Natural killer cell treated with Interleukin-12 subunit alpha and Interleukin-12 subunit beta and Interleukin-15 and Interleukin-18, amount 100 ng/mL, for 72 hours (primary cell): Measurements from ENCODE around the gene ATP9B. TPM values are rescaled to one million over a fixed set of nuclear protein-coding genes. Genes with fewer than 3 reads are reported as not detected.
"Not testable (repeated sequence)": the region's sequence is repeated elsewhere in the genome, so short reads cannot be mapped to it uniquely, and the experiment has no call there.

Experiments used
- ATAC-seq, 2 donors: fragments of 150-1000 bp; cut with Tn5 transposase in 1 of 2; sonication (Bioruptor Pico), chemical (Tn5 transposase) in 1 of 2; 2 replicates each; pipeline ENCODE4 v1.10.0; 2021
- DNase-seq: peaks from one replicate; pipeline ENCODE4 v3.0.0; 2022; ENCODE audit warnings: low spot score
- H3K27ac Mint-ChIP-seq, 2 donors: 1 replicate in 1 of 2; 2 replicates in 1 of 2; pipeline ENCODE4 v1.8.0; 2022; ENCODE audit warnings: mixed read lengths in 2 of 2, mild to moderate bottlenecking in 1 of 2, moderate library complexity in 1 of 2
- H3K27me3 Mint-ChIP-seq, 2 donors: 1 replicate in 1 of 2; 2 replicates in 1 of 2; pipeline ENCODE4 v1.8.0; 2022; ENCODE audit warnings: mixed read lengths in 2 of 2
- H3K36me3 Mint-ChIP-seq: one replicate; pipeline ENCODE4 v1.8.0; 2022; ENCODE audit warnings: mixed read lengths
- H3K4me1 Mint-ChIP-seq, 2 donors: 1 replicate in 1 of 2; 2 replicates in 1 of 2; pipeline ENCODE4 v1.8.0; 2022; ENCODE audit warnings: low read depth in 2 of 2, mixed read lengths in 2 of 2, mild to moderate bottlenecking in 1 of 2
- H3K4me3 Mint-ChIP-seq: one replicate; pipeline ENCODE4 v1.8.0; 2022; ENCODE audit warnings: mixed read lengths
- H3K9me3 Mint-ChIP-seq: 2 replicates; pipeline ENCODE4 v1.8.0; 2022; ENCODE audit warnings: mixed read lengths
- total RNA-seq, 2 donors: library from RNA; stranded (reverse); gene quantifications; one replicate each; pipeline ENCODE4 v1.2.3, GENCODE V29; 2022

The ATP9B gene
- total RNA-seq, 2 donors from 2014 or later, result 36.8 to 59.6 TPM

GRCh38 chr18:79283929-79284328 is 214.7 kb downstream of the ATP9B start:
- no peak for ATAC-seq
- Mint-ChIP-seq H3K9me3 (no peaks in the 10 kb centered on the region), H3K27me3 (no peaks in the 10 kb centered on the region), H3K36me3 (no peaks in the 10 kb centered on the region), H3K4me3 (no peak overlapping the region), H3K4me1 (peaks cover 0 to 2% of the 10 kb centered on the region in 2 donors), H3K27ac (no peak overlapping the region)
- DNase-seq, result no peak

DNA sequence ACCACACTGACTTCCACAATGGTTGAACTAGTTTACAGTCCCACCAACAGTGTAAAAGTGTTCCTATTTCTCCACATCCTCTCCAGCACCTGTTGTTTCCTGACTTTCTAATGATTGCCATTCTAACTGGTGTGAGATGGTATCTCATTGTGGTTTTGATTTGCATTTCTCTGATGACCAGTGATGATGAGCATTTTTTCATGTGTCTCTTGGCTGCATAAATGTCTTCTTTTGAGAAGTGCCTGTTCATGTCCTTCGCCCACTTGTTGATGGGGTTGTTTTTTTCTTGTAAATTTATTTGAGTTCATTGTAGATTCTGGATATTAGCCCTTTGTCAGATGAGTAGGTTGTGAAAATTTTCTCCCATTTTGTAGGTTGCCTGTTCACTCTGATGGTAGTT is 216.0 kb downstream of the ATP9B start:
- H3K36me3 Mint-ChIP-seq, DNase-seq, ATAC-seq, H3K27ac Mint-ChIP-seq, H3K9me3 Mint-ChIP-seq, H3K4me3 Mint-ChIP-seq, H3K4me1 Mint-ChIP-seq, H3K27me3 Mint-ChIP-seq: not testable (repeated sequence)

DNA sequence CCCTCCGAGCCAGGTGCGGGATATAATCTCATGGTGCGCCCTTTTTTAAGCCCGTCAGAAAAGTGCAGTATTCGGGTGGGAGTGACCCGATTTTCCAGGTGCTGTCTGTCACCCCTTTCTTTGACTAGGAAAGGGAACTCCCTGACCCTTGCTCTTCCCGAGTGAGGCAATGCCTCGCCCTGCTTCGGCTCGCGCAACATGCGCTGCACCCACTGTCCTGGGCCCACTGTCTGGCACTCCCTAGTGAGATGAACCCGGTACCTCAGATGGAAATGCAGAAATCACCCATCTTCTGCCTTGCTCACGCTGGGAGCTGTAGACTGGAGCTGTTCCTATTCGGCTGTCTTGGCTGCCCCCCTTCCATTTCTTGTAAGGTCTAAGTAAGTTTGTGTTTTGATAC is 221.2 kb downstream of the ATP9B start:
- not testable (repeated sequence) for DNase-seq, H3K4me1 Mint-ChIP-seq, H3K27ac Mint-ChIP-seq, H3K9me3 Mint-ChIP-seq, H3K36me3 Mint-ChIP-seq, H3K27me3 Mint-ChIP-seq, H3K4me3 Mint-ChIP-seq, ATAC-seq

GRCh38 chr18:79290876-79291275 is 221.7 kb downstream of the ATP9B start:
- Mint-ChIP-seq H3K9me3 (no peaks in the 10 kb centered on the region), H3K27me3 (no peaks in the 10 kb centered on the region), H3K36me3 (peaks cover 5% of the 10 kb centered on the region), H3K27ac (no peak overlapping the region), H3K4me3 (no peak overlapping the region), H3K4me1 (peaks cover 0 to 2% of the 10 kb centered on the region in 2 donors)
- no peak for DNase-seq
- no peak for ATAC-seq

DNA sequence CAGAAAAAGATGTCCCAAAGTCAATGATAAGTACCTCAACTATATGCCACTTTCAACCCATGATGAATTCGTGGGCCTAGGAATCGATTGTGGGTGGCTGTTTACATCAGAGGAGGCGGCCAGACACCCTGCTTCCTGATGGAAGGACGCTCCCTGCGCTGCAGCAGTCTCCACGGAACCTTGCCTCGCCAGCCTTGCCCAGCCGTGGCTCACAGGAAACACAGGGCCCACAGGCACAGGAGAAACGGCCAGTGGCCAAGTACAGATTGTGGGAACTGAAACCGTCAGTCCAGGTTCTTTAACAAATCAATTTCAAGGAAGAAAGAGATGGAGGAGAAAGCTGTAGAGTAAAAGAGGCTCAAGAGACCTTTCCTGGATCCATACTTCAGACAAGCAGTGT is 225.0 kb downstream of the ATP9B start:
- Mint-ChIP-seq H3K9me3 (no peaks in the 10 kb centered on the region), H3K36me3 (peaks cover 3% of the 10 kb centered on the region), H3K4me3 (no peak overlapping the region), H3K4me1 (peaks cover 0 to 5% of the 10 kb centered on the region in 2 donors), H3K27me3 (no peaks in the 10 kb centered on the region), H3K27ac (no peak overlapping the region)
- ATAC-seq (no peak), DNase-seq (no peak)

DNA sequence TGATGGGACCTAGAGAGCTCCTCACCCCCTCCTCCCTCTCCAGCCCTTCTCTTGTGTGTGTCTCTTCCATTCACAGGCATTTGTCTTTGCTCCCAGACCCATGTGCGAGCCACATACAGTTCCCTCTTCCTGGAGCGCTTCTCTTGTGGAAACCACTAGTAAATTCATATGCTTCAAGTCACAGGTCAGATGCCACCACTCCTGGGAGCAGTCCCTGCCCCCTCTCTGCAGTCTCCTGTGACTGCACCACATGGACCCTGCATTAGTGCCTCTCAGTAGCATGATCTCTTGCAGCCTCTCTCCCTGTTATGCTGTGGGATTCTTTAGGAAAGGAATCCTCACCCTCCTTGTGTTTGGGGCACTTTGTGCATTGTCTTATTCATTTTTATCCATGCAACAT is 230.1 kb downstream of the ATP9B start:
- Mint-ChIP-seq H3K9me3 (no peaks in the 10 kb centered on the region), H3K27ac (no peak overlapping the region), H3K4me3 (no peak overlapping the region), H3K36me3 (no peaks in the 10 kb centered on the region), H3K27me3 (no peaks in the 10 kb centered on the region), H3K4me1 (peaks cover 0 to 3% of the 10 kb centered on the region in 2 donors)
- DNase-seq, result no peak
- ATAC-seq, result no peak

DNA sequence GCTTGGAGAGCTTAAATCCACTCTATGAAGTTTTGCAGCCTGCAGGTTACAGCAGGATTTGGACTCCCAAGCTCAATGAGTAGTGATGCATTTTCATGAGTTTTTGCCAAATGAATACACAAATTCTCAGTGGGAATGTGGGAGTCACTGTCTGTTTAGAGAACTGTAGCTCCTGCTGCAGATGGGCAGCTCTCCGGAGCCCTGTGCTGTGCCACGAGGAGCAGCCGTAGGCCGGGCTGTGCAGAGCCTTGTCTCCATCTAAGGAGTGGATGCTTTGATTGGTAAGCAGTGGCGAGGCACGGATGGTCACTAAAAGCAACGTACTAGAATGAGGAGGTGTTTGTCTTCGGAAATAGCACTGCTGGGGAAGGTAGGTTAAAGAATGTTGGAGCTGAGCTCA is 230.5 kb downstream of the ATP9B start:
- no peaks in the 10 kb centered on the region for H3K9me3 Mint-ChIP-seq

DNA sequence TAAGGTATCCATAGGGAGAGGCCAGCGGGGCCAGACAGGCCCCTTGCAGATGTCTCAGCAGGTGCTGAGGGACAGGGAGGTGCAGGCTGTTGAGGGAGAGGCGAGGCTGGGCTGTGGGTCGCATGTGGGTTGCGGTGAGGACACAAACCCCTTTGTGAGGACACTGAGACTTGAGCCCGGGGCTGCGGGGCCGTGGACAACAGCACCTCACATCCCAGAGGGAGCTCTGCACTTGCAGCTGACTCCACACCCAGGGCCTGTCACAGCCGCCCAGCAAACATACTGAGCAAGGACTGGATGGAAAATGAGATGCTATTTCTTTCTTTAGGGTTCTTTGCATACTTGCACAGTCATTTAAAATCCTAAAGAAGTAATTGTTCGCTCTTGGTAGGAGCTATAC is 231.2 kb downstream of the ATP9B start:
- Mint-ChIP-seq H3K9me3 (no peaks in the 10 kb centered on the region), H3K27me3 (no peaks in the 10 kb centered on the region), H3K36me3 (no peaks in the 10 kb centered on the region), H3K27ac (no peak overlapping the region), H3K4me1 (peaks cover 0 to 3% of the 10 kb centered on the region in 2 donors), H3K4me3 (no peak overlapping the region)
- DNase-seq (no peak), ATAC-seq (no peak)

More for the DNA sequence above, 230.5 kb downstream of the ATP9B start:
- Mint-ChIP-seq H3K4me3 (no peak overlapping the region), H3K27me3 (no peaks in the 10 kb centered on the region), H3K4me1 (peaks cover 0 to 3% of the 10 kb centered on the region in 2 donors), H3K36me3 (no peaks in the 10 kb centered on the region), H3K27ac (no peak overlapping the region)
- DNase-seq (no peak), ATAC-seq (no peak)

DNA sequence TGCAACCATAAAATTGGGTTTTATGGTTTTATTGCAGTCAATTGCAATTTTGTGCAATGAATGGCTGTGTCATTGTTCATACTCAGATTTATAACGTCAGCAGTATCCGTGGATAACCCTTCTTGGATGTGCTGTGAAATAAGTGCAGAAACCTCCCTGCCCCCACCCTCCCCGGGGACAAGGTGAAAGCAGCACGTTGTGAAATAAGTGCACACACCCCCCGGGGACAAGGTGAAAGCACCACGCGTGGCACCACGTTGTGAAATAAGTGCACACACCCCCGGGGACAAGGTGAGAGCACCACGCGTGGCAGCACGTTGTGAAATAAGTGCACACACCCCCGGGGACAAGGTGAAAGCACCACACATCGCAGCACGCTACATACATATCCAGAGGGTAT is 232.9 kb downstream of the ATP9B start:
- no peak overlapping the region for H3K27ac Mint-ChIP-seq
- H3K9me3 Mint-ChIP-seq, result no peaks in the 10 kb centered on the region
- peaks cover 0 to 3% of the 10 kb centered on the region in 2 donors for H3K4me1 Mint-ChIP-seq
- H3K27me3 Mint-ChIP-seq, result no peaks in the 10 kb centered on the region
- no peaks in the 10 kb centered on the region for H3K36me3 Mint-ChIP-seq
- no peak for DNase-seq
- no peak for ATAC-seq
- H3K4me3 Mint-ChIP-seq, result no peak overlapping the region

- no peak for ATAC-seq
- peaks cover 6% of the 10 kb centered on the region for H3K36me3 Mint-ChIP-seq
- H3K4me3 Mint-ChIP-seq, result no peak overlapping the region
- H3K27ac Mint-ChIP-seq, result no peak overlapping the region
- H3K27me3 Mint-ChIP-seq, result no peaks in the 10 kb centered on the region
- peaks cover 0 to 8% of the 10 kb centered on the region in 2 donors for H3K4me1 Mint-ChIP-seq
- DNase-seq, result no peak
- no peaks in the 10 kb centered on the region for H3K9me3 Mint-ChIP-seq
Measured at GRCh38 chr18:79305911-79306310, 236.7 kb downstream of the ATP9B start.

DNA sequence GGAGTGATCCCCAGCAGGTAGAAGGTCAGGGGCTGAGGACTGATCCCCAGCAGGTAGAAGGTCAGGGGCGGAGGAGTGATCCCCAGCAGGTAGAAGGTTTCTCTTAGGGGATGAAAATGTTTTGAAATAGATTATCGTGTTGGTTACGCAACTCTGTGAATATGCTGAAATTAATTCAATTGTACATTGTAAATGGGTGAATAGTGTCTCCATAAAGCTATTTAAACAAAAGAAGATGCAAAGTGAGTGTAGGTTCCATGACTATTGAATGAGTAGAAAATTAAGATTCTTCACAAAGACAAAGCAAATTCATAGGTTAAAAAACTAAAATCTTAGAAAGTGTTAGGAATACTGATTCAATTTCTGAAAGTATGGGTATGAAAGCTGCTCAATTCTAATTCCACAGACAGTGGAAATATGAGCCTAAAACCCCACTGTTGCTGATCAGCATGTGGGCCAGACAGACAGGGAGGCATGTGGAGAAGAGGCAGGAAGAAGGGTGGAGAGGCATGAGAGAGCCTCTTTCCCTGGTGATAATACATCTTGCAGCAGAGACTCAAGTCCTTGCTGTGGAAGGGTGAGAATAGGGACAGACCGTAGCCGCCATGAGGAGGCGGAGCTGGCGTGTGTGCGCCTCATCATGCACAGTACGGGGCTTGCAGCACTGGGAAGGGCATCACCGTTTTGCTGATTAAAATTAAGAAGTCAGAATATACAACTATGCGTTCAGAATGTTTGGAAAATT is 240.6 kb downstream of the ATP9B start:
- ATAC-seq, result no peak
- Mint-ChIP-seq H3K27me3 (no peaks in the 10 kb centered on the region), H3K27ac (peak overlapping the region in 1 of 2 donors; percentile 72), H3K4me3 (no peak overlapping the region), H3K9me3 (no peaks in the 10 kb centered on the region), H3K36me3 (peaks cover 6% of the 10 kb centered on the region), H3K4me1 (peaks cover 0 to 8% of the 10 kb centered on the region in 2 donors)
- no peak for DNase-seq

DNA sequence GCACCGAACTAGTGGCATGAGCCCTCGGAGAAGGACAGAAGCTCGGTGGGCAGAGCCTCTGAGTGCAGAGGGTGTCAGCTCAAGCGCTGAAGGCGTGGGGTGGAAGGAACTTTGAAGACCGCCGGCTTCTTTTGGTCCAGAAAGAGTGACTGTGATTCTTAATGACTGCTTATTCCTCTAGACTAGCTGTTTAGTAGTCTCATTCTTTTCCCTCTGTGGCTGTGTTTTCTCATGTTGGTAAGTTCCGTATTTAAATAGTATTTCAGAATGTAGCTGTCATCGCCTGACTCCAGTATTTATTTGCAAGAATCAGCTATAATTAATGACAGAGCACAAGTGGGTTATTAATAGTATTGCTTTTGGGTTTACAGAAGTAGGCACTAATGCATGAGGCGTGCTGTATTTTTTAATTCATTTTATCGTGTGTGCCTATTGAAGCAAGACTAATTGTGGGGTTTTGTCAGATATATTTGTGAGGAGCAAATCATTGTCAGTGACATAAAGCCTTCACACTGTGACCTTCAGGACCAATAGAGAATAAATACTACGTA is 245.7 kb downstream of the ATP9B start:
- H3K36me3 Mint-ChIP-seq, result peaks cover 7% of the 10 kb centered on the region

DNA sequence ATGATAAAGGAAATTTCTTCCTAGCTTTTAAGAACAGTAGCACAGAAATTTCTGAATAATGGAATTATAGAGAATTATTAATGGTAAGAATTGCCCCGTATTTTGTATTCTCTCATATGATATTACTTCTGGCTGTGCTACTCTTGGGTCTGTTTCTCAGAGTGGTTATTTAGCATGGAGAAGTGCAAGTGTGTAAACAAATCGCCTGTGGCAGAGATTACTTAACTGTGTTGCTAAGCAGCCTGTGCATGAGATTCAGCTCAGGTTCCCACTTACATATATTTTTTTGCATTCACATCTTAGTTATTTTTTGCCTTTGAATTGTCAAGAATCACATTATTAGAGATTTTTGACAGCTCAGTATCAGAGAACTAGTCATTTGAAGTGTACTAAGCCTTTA is 246.4 kb downstream of the ATP9B start:
- H3K27me3 Mint-ChIP-seq, result no peaks in the 10 kb centered on the region
- no peak for DNase-seq
- H3K4me3 Mint-ChIP-seq, result no peak overlapping the region
- H3K27ac Mint-ChIP-seq, result no peak overlapping the region
- H3K9me3 Mint-ChIP-seq, result peaks cover 4% of the 10 kb centered on the region
- peaks cover 7% of the 10 kb centered on the region for H3K36me3 Mint-ChIP-seq
- H3K4me1 Mint-ChIP-seq, result peaks cover 22 to 27% of the 10 kb centered on the region in 2 donors
- ATAC-seq, result no peak

More for the DNA sequence above, 245.7 kb downstream of the ATP9B start:
- Mint-ChIP-seq H3K4me1 (peaks cover 24 to 27% of the 10 kb centered on the region in 2 donors), H3K9me3 (peaks cover 4% of the 10 kb centered on the region), H3K27ac (no peak overlapping the region), H3K27me3 (no peaks in the 10 kb centered on the region), H3K4me3 (no peak overlapping the region)
- no peak for ATAC-seq
- no peak for DNase-seq

GRCh38 chr18:79317703-79318102 is 248.5 kb downstream of the ATP9B start:
- ATAC-seq, result no peak

More at GRCh38 chr18:79317703-79318102, 248.5 kb downstream of the ATP9B start:
- no peaks in the 10 kb centered on the region for H3K27me3 Mint-ChIP-seq
- H3K27ac Mint-ChIP-seq, result peak overlapping the region in 1 of 2 donors; percentile 21
- peak overlapping the region; percentile 70 for H3K4me3 Mint-ChIP-seq
- H3K9me3 Mint-ChIP-seq, result peaks cover 4% of the 10 kb centered on the region
- peaks cover 27 to 28% of the 10 kb centered on the region in 2 donors for H3K4me1 Mint-ChIP-seq
- H3K36me3 Mint-ChIP-seq, result peaks cover 7% of the 10 kb centered on the region
- no peak for DNase-seq
